GM19452 (cell line): ENCODE data around the gene GFPT2.

Source experiments
- ATAC-seq: cut with Tn5 transposase; IDR thresholded peaks from one replicate; pipeline ENCODE4 v1.9.1; 2021; ENCODE audit not compliant: unreplicated experiment

The GFPT2 gene

GRCh38 chr5:180352116-180353047, 754 bp downstream of the GFPT2 start:
- no peak for ATAC-seq

GRCh38 chr5:180350711-180351465, 2.2 kb downstream of the GFPT2 start:
- no peak for ATAC-seq

- ATAC-seq: no peak
Observed at GRCh38 chr5:180350296-180350695, 2.8 kb downstream of the GFPT2 start.

GRCh38 chr5:180349391-180349790, 3.7 kb downstream of the GFPT2 start:
- no peak for ATAC-seq

GRCh38 chr5:180348336-180348735, 4.8 kb downstream of the GFPT2 start:
- no peak for ATAC-seq

DNA sequence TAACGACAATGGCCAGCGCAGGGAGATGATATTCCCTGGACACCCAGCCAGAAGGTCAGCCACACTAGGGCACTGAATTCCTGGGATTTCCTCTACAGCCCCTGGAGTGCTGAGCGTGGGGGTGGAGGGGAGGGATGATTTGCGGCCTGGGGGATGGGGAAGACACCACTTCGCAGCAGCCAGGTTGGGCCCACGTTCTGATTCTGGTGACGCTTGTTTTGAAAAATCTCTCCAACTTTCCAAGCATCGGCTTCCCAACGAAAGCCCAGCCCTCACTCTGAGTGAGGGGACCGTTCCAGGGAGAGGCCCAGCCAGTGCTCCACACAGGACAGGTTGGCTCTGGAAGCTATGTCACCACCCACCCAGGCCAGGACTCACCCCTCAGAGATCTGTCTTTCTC, 5.4 kb downstream of the GFPT2 start:
- no peak for ATAC-seq

DNA sequence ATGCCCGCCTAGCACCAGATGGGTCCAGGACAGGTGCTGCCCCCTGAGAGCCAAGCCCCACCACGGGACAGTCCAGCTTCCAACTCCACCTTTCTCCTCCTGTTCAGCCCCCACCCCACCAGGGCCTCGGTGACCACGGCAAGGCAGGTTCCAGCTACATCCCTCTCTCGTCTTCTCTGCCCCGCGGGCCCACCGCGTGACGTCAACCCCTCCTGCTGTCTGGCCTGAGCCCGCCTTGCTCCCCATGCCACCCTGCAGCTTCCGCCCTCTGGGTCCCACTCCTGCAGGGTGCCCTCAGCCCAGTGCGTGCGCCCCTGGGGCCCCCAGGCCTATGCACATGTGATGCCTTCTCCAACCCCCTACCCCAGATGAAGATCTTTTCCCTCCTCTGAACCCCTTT, 6.8 kb downstream of the GFPT2 start:
- no peak for ATAC-seq

- ATAC-seq: no peak
Observed at GRCh38 chr5:180345781-180346180, 7.4 kb downstream of the GFPT2 start.

DNA sequence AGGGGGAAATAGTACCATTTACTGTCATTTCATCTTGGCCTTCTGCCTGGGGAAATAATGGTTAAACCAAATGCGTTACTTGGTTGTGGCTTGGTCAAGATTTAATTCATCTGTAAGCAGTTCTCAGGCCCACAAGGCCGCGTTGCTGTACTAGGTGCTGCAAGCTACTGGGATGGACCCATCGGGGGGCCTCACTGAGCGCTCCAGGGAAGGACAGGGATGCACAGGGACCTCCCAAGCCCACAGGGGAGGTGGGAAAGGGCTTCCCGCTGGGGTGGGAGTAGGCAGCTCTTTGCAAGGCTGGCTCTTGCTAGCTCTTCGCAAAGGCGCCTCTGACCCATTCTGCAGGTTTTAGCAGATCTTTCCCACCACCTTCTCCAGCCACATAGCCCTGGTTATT, 8.0 kb downstream of the GFPT2 start:
- ATAC-seq: no peak

DNA sequence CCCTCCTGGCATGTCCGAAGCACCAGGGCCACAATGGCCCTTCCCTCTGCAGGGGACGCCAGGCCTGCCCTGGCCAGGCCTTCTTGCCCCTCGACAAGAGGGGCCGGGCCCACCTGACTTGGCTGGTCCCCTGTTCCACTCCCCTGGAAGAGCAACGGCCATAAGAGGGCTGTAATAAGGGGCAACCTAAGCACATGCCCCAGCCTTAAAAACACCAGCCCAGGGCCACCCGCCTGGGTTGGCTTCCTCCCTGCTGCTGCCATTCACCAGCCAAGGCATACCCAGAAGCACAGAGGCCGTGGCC, 8.5 kb downstream of the GFPT2 start:
- no peak for ATAC-seq

- ATAC-seq: no peak
Observed at GRCh38 chr5:180343831-180344695, 9.1 kb downstream of the GFPT2 start.

GRCh38 chr5:180343110-180343830, 9.9 kb downstream of the GFPT2 start:
- no peak for ATAC-seq

DNA sequence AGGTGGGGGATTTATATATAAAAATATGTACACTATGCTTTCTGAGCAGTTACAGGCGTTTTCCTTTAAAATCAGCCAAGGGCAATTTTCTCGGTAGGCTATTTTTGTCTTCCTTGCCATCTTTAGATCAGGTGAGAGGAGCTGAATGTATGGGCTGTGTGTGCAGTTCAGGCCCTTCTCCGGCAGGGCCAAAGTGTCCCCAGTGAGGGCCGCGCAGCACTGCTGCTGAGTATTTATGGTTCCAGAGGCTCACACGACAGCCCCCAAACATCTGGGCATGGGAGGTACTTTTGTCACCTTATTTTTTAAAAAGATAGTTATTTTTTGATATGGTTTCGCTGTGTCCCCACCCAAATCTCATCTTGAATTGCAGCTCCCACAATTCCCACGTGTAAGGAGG, 11.5 kb downstream of the GFPT2 start:
- no peak for ATAC-seq

- no peak for ATAC-seq
Observed at GRCh38 chr5:180340856-180341255, 12.3 kb downstream of the GFPT2 start.

DNA sequence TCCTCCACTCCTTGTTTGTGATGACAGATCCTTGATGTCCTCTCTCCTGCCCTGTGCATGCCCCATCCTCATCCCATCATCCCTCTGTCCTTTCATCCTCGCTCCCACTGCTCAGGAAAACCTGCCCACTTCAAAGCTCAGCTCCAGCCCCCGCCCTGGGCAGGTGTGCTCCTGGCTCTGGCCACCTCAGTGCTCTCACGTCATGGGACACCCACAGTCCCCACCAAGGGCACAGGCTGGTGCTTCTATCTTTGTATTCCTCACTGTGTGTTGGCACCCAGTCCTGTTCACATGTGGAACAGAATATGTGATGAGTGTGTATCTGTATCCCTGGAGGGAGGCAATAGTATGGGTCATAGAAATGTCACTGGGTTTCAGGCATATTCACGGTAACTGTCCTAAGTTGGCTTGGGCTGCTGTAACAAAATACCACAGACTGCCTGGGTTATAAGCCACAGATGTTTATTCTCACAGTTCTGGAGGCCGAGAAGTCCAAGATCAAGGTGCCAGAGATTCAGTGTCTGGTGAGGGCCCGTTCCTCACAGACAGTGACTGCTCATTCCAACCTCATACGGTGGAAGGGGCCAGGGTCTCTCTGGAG, 13.5 kb downstream of the GFPT2 start:
- ATAC-seq: no peak

GRCh38 chr5:180338001-180338707, 15.0 kb downstream of the GFPT2 start:
- ATAC-seq: no peak

DNA sequence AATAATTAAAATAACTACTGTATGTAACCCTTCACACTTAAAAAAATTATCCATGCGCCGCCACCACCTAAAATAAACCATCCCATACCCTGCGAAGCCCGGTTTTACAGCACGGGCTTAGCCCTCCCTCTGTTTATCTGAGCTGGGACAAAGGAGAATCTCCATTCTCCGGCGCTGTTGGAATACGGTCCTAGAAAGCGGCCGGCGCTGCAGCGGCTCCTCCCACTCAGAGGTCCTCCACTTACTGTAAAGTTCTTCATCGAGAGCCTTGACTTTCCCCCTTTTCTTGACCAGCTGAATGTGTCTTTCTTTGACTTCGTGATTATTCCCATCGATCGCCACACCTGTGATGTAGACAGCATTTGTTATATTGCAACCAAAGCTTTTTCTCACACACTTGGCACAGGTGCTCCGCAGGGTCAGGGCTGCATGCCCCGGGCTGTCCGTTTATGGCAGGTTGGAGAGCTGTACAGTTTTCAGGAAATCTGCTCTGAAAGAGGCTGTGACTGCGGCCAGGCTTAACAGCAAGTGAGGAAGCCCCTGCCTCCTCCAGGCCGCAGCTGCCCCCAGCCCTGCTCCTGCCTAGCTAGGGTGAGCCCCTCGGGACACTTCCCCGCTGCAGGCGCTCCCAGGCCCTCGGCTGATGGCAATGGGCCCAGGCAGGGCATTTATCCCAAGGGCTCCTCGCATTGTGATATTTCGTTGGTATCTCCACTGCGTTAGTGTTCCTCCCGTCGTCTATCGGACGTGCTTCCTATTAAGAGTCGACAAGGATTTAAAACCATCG, 16.7 kb downstream of the GFPT2 start:
- no peak for ATAC-seq

DNA sequence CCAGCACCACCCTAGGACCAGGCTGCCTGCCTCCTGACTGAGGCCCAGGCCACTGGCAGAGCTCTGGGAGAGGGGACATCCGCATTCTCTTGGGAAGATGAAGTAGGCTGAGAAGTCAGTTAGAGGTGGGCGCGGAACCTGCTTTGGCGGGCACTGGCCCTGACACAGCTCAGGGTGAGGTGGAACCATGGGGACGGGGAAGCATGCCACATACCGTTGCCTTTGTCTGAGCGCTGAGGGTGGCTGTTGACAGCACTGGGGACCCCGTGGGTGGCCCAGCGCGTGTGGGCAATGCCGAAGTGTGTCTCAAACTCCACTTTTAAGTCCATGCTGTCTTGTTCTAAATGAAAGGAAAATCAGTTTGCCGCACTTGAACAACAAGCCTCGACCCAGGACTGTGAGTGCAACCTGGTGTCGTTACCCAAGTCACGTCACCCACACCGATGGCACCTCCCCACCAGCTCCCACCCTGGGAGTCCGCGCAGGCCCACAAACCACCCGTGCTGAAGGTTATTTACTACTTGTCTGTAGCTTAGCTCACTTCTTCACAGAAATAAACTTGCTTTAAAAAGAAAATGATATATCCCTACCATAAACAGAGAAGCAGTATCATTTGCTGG, 17.4 kb downstream of the GFPT2 start:
- no peak for ATAC-seq
